ENCODE data around the gene RNF152. TPM values are rescaled to one million over a fixed set of nuclear protein-coding genes. Genes with fewer than 3 reads are reported as not detected.

Gene RNF152
- total RNA-seq, 1 donor from 2014 or later = 137 TPM

DNA sequence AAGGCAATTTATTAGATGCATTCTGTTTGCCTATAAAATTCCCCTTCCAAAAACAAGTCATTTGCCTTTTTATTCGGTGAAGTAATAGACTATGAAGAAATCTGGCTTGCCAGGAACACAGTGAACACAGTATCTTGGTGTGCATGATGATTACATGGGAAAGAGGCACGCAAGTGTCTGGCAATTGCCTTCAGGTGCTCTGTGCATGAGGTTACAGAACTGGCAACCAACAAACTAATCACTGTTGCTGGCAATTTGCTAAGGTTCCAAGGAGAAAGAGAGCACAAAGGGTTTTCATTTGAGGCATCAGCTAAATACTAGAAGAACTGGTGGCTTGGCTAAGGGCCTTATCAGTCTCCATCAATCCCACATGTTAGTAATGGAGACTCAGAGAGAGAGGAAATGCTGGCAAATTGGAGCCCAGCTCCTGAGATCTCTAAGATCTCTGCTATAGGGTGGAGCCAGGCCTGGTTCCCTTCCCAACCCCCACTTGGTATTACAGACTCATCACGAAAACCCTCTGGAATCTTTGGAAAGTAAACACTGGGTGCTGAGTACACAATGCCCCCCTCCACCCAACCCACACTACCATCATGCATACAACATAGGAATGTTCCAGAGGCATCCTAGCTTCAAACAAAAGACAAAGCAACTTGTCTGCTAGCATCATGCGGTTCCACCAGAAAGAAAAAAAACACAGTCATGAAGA, 10.4 kb downstream of the RNF152 start:
- Mint-ChIP-seq H3K36me3 (ENCODE audit: low read depth) (peaks cover 35% of the 10 kb centered on the region), H3K27ac (ENCODE audit: unreplicated experiment) (peak overlapping the region; percentile 53), H3K4me3 (ENCODE audit: unreplicated experiment) (no peak overlapping the region), H3K27me3 (ENCODE audit: low read depth) (no peaks in the 10 kb centered on the region), H3K4me1 (ENCODE audit: low read depth) (peaks cover 66% of the 10 kb centered on the region), H3K9me3 (ENCODE audit: low read depth) (no peaks in the 10 kb centered on the region)
- DNase-seq (ENCODE audit: low spot score) = no peak
- TF ChIP-seq, protein P1, sequence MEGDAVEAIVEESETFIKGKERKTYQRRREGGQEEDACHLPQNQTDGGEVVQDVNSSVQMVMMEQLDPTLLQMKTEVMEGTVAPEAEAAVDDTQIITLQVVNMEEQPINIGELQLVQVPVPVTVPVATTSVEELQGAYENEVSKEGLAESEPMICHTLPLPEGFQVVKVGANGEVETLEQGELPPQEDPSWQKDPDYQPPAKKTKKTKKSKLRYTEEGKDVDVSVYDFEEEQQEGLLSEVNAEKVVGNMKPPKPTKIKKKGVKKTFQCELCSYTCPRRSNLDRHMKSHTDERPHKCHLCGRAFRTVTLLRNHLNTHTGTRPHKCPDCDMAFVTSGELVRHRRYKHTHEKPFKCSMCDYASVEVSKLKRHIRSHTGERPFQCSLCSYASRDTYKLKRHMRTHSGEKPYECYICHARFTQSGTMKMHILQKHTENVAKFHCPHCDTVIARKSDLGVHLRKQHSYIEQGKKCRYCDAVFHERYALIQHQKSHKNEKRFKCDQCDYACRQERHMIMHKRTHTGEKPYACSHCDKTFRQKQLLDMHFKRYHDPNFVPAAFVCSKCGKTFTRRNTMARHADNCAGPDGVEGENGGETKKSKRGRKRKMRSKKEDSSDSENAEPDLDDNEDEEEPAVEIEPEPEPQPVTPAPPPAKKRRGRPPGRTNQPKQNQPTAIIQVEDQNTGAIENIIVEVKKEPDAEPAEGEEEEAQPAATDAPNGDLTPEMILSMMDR (IDR thresholded peaks at IDR 0.05) = no peak

DNA sequence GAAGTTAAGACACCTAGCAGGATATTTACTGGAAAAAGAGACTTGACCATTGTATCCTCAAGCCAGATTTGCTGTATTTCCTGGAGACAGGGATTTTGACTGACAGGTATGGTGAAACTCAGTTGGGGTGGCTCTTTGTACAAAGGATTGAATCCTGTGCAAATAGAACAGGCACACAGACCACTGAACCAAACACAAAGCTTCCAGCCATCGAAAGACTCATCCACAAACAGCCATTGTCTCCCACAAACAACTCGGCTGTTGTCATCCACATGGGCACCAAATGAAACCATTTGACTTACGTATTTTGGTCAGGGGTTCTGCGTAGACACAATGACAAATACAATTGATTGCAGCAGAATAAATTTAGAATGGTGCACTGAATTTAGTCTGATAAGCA, 15.9 kb downstream of the RNF152 start:
- TF ChIP-seq, protein P1 (IDR thresholded peaks at IDR 0.05) = no peak
- Mint-ChIP-seq H3K4me3 (ENCODE audit: unreplicated experiment) (no peak overlapping the region), H3K27me3 (ENCODE audit: low read depth) (no peaks in the 10 kb centered on the region), H3K4me1 (ENCODE audit: low read depth) (peaks cover 51% of the 10 kb centered on the region), H3K36me3 (ENCODE audit: low read depth) (peaks cover 25% of the 10 kb centered on the region), H3K9me3 (ENCODE audit: low read depth) (no peaks in the 10 kb centered on the region), H3K27ac (ENCODE audit: unreplicated experiment) (no peak overlapping the region)
- DNase-seq (ENCODE audit: low spot score) = no peak

DNA sequence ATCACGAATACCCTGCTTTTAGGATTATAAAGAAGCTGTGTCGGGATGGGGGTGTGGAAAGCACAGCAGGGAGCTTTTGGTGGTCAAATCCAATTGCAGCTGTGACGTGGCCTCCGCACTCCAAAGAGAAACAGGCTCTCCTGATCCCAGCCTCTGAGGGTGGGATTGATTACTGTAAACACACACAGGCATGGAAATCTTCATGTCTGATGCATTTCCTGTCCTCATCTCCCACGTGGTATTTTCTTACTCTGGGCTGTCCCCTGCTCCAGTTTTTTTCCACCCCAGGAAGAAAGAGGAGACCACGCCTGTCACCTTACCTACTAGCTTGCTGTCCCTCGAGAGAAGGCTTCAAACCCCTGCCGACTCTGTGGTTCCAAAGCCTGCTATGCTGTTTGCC, 22.7 kb downstream of the RNF152 start:
- TF ChIP-seq, protein P1 (IDR thresholded peaks at IDR 0.05) = no peak
- Mint-ChIP-seq H3K9me3 (ENCODE audit: low read depth) (no peaks in the 10 kb centered on the region), H3K4me3 (ENCODE audit: unreplicated experiment) (no peak overlapping the region), H3K36me3 (ENCODE audit: low read depth) (peaks cover 14% of the 10 kb centered on the region), H3K4me1 (ENCODE audit: low read depth) (peaks cover 61% of the 10 kb centered on the region), H3K27ac (ENCODE audit: unreplicated experiment) (peak overlapping the region; percentile 76), H3K27me3 (ENCODE audit: low read depth) (no peaks in the 10 kb centered on the region)
- DNase-seq (ENCODE audit: low spot score) = no peak

GRCh38 chr18:61869636-61870035, 23.2 kb downstream of the RNF152 start:
- DNase-seq (ENCODE audit: low spot score) = no peak
- Mint-ChIP-seq H3K4me3 (ENCODE audit: unreplicated experiment) (no peak overlapping the region), H3K27ac (ENCODE audit: unreplicated experiment) (peak overlapping the region; percentile 76), H3K27me3 (ENCODE audit: low read depth) (no peaks in the 10 kb centered on the region), H3K4me1 (ENCODE audit: low read depth) (peaks cover 62% of the 10 kb centered on the region), H3K9me3 (ENCODE audit: low read depth) (no peaks in the 10 kb centered on the region), H3K36me3 (ENCODE audit: low read depth) (peaks cover 14% of the 10 kb centered on the region)
- TF ChIP-seq, protein P1 (IDR thresholded peaks at IDR 0.05) = no peak

GRCh38 chr18:61865466-61866175, 27.2 kb downstream of the RNF152 start:
- Mint-ChIP-seq H3K4me3 (ENCODE audit: unreplicated experiment) (no peak overlapping the region), H3K4me1 (ENCODE audit: low read depth) (peaks cover 76% of the 10 kb centered on the region), H3K27ac (ENCODE audit: unreplicated experiment) (peak overlapping the region; percentile 58), H3K36me3 (ENCODE audit: low read depth) (peaks cover 18% of the 10 kb centered on the region), H3K27me3 (ENCODE audit: low read depth) (no peaks in the 10 kb centered on the region), H3K9me3 (ENCODE audit: low read depth) (no peaks in the 10 kb centered on the region)
- DNase-seq (ENCODE audit: low spot score) = no peak
- TF ChIP-seq, protein P1 (IDR thresholded peaks at IDR 0.05) = no peak

All from chondrocyte (in vitro differentiated cells).